ENCODE results near the gene CIDEC. TPM values are rescaled to one million over a fixed set of nuclear protein-coding genes. Genes with fewer than 3 reads are reported as not detected.

The CIDEC gene
- total and polyA plus RNA-seq, 2 of the 8 experiments (the other 6 are each of a cell fraction or from before 2014, with no cell fraction given), result not detected

DNA sequence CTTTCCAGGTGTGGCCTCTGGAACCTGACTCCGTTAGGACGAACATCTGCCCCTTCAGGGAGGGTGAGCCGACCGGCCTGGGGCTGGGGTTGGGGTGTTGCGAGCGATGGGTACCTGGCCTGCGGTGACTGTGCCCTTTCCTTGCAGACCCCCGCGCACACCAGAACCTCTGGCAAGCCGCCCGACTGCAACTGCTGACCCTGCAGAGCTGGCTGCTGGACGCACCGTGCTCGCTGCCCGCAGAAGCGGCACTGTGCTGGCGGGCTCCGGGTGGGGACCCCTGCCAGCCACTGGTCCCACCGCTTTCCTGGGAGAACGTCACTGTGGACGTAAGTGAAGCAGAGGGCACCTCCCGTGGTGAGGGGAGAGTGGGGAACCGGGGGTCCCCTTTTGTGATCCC is 48.1 kb upstream of the CIDEC start:
- no peak overlapping the region for H3K18ac ChIP-seq (ENCODE audit: extremely low read depth, low read length)
- no peak for FAIRE-seq
- no peak overlapping the region for H4K91ac ChIP-seq (replicated peaks; ENCODE audit: insufficient read length, low read length)
- no peak overlapping the region for H3K56ac ChIP-seq (replicated peaks; ENCODE audit: insufficient read length, low read depth, low read length)
- H3K4me2 ChIP-seq (ENCODE audit: insufficient read depth in 1 of 2, low read depth in 2 of 2, low read length in 2 of 2), result no peak overlapping the region
- H2BK15ac ChIP-seq (ENCODE audit: low read length), result no peak overlapping the region
- no peak overlapping the region for H3K23ac ChIP-seq (ENCODE audit: insufficient read length)
- peaks cover 3% of the 10 kb centered on the region; the same call in 1 of the 2 replicates for H3K23me2 ChIP-seq (ENCODE audit: low read depth, low read length)
- H3K9ac ChIP-seq (replicated peaks in 1 of 4; ENCODE audit: extremely low read depth in 1 of 4, low read depth in 3 of 4, low read length in 3 of 4), result no peak overlapping the region
- H3K9me3 ChIP-seq (ENCODE audit: insufficient read depth in 2 of 2, low read depth in 1 of 2, low read length in 1 of 2), result no peaks in the 10 kb centered on the region
- no peak overlapping the region for H3K4ac ChIP-seq (replicated peaks; ENCODE audit: insufficient read length, low read depth, low read length)
- H2AFZ ChIP-seq (ENCODE audit: low read length), result no peak overlapping the region
- H2BK120ac ChIP-seq (replicated peaks; ENCODE audit: low read depth, low read length), result no peak overlapping the region
- H3K4me1 ChIP-seq (replicated peaks in 1 of 4; ENCODE audit: control insufficient read depth in 3 of 4, insufficient read depth in 4 of 4, low read length in 3 of 4), result peaks cover 0 to 3% (median 1%) of the 10 kb centered on the region in 4 experiments; a peak in 2 of 7 replicates
- no peak overlapping the region for H3K27ac ChIP-seq (ENCODE audit: low read depth, low read length)
- no peaks in the 10 kb centered on the region for H3K79me1 ChIP-seq (ENCODE audit: low read depth, low read length)
- no peak overlapping the region for H2BK12ac ChIP-seq (ENCODE audit: low read depth, low read length)
- ChIA-PET CTCF (ENCODE audit: partially characterized antibody) (interaction anchor here (1.1 to 7.2 kb wide), 4 partner anchors 9 to 66 kb away, joined by 3 to 76 read pairs (median 6); partner anchors contain the start of gene IL17RC), POLR2A (ENCODE audit: partially characterized antibody) (interaction anchor here (0.7 kb wide), 1 partner anchor 10 kb away, joined by 3 read pairs; no protein-coding TSS in a partner anchor)
- no peak overlapping the region for H4K5ac ChIP-seq (ENCODE audit: insufficient read length, low read depth, low read length)
- no peak overlapping the region for H2AK5ac ChIP-seq (ENCODE audit: low read depth, low read length)
- H4K20me1 ChIP-seq (replicated peaks in 1 of 2; ENCODE audit: control insufficient read depth in 1 of 2, insufficient read depth in 2 of 2, low read length in 2 of 2), result no peaks in the 10 kb centered on the region
- H2BK5ac ChIP-seq (ENCODE audit: low read depth, low read length), result no peak overlapping the region
- no peaks in the 10 kb centered on the region for H3K36me3 ChIP-seq (ENCODE audit: control insufficient read depth in 2 of 4, insufficient read depth in 4 of 4, low read length in 3 of 4)
- H3K14ac ChIP-seq (ENCODE audit: insufficient read length), result no peak overlapping the region
- no peak overlapping the region for H2BK20ac ChIP-seq (ENCODE audit: low read length)
- H3K4me3 ChIP-seq (ENCODE audit: extremely low read depth in 1 of 4, insufficient read depth in 2 of 4, low read depth in 3 of 4, low read length in 4 of 4), result no peak overlapping the region
- H3K79me2 ChIP-seq (ENCODE audit: control insufficient read depth in 1 of 2, insufficient read depth in 2 of 2, low read length in 2 of 2), result no peaks in the 10 kb centered on the region
- DNase-seq (ENCODE audit: low read depth in 1 of 2, low spot score in 2 of 2), result no peak
- no peak overlapping the region for H4K8ac ChIP-seq (ENCODE audit: extremely low read depth, insufficient read depth, low read length)
- peaks cover 0 to 3% (median 0%) of the 10 kb centered on the region in 4 experiments; a peak in 1 of 7 replicates for H3K27me3 ChIP-seq (replicated peaks in 1 of 4; ENCODE audit: control insufficient read depth in 3 of 4, extremely low read depth in 1 of 4, insufficient read depth in 3 of 4, low read length in 3 of 4)
- 89% methylated on average over 23 of the region's 23 CpGs; no CpG with 5 or more reads in 1 of the 2 experiments for WGBS, 2 experiments (ENCODE audit: extremely low coverage in 1 of 2, insufficient coverage in 1 of 2, insufficient read length in 1 of 2, insufficient replicate concordance in 2 of 2, low coverage in 1 of 2, low lambda C conversion rate in 2 of 2, missing lambda C conversion rate in 1 of 2)
- no peak for TF ChIP-seq SAP30 (IDR thresholded peaks at IDR 0.05; ENCODE audit: insufficient read depth, insufficient replicate concordance, low read length)
- TF ChIP-seq, protein P1, sequence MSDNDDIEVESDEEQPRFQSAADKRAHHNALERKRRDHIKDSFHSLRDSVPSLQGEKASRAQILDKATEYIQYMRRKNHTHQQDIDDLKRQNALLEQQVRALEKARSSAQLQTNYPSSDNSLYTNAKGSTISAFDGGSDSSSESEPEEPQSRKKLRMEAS (IDR thresholded peaks at IDR 0.05), result no peak
- TF ChIP-seq ZNF274 (IDR thresholded peaks at IDR 0.05; ENCODE audit: borderline replicate concordance, extremely low read depth, low read length), result no peak
- TF ChIP-seq BACH1 (IDR thresholded peaks at IDR 0.05; ENCODE audit: low read length), result no peak
- TF ChIP-seq RNF2 (IDR thresholded peaks at IDR 0.05; ENCODE audit: borderline replicate concordance, low read depth, low read length, missing control alignments, poor library complexity, severe bottlenecking), result no peak
- TF ChIP-seq, protein P2, sequence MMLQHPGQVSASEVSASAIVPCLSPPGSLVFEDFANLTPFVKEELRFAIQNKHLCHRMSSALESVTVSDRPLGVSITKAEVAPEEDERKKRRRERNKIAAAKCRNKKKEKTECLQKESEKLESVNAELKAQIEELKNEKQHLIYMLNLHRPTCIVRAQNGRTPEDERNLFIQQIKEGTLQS (IDR thresholded peaks at IDR 0.05; ENCODE audit: insufficient read depth, low read depth, low read length), result no peak
- no peak for TF ChIP-seq KDM1A (IDR thresholded peaks at IDR 0.05; ENCODE audit: borderline replicate concordance, low read length)
- TF ChIP-seq CBX8 (IDR thresholded peaks at IDR 0.05; ENCODE audit: borderline replicate concordance, low read depth, low read length), result no peak
- no peak for TF ChIP-seq TAF1 (IDR thresholded peaks at IDR 0.05; ENCODE audit: low read depth, low read length)
- TF ChIP-seq CHD1 (IDR thresholded peaks at IDR 0.05; ENCODE audit: low read depth, low read length), result no peak
- TF ChIP-seq TEAD4 (IDR thresholded peaks at IDR 0.05; ENCODE audit: low read depth, low read length), result no peak
- no peak for TF ChIP-seq TAF7 (optimal IDR thresholded peaks at IDR 0.05; ENCODE audit: borderline replicate concordance, low read depth, low read length)

Data from H1 (cell line).